Diencephalon (tissue), 1 donor: ENCODE measurements around the gene BCAS3. TPM values are rescaled to one million over a fixed set of nuclear protein-coding genes. Genes with fewer than 3 reads are reported as not detected.

ENCODE experiments used
- small RNA-seq: library from RNA; depleted of rRNA; stranded (forward); fragments of <200 nt; gene quantifications from one replicate; pipeline ENCODE3, GENCODE V24; 2014
- total RNA-seq: library from RNA; depleted of rRNA; stranded (reverse); fragments of >200 nt; gene quantifications from one replicate; pipeline ENCODE4 v1.2.3, GENCODE V29; 2014

The BCAS3 gene
- total RNA-seq, result 42.4 TPM

GRCh38 chr17:60677308-60678117 is at the start of gene BCAS3:
TSS of gene BCAS3 (plus strand) at chr17:60677851.

GRCh38 chr17:61399131-61400065 is 721.7 kb downstream of the BCAS3 start, which contains the start of gene TBX2:
TSS of gene TBX2 (plus strand) at chr17:61399843. CDS start at chr17:61400177, 334 bp downstream.

Small RNA genes within 50 kb of the gene (small RNA-seq; reads per million reads assigned to genes)
- not detected for gene RF00019
- not detected for gene RN7SL448P
- gene RN7SL606P, result not detected
- not detected for gene RNU6-623P

Other genes starting within 250 kb of the BCAS3 start
- 84.4 TPM for gene APPBP2, start 151.6 kb upstream of the BCAS3 start, total RNA-seq
- 11.8 TPM for gene PPM1D, start 77.7 kb upstream of the BCAS3 start, total RNA-seq